ENCODE results near the gene DUSP28.
"Not testable (repeated sequence)": the region's sequence is repeated elsewhere in the genome, so short reads cannot be mapped to it uniquely, and the experiment has no call there.

DUSP28 gene

GRCh38 chr2:240514631-240515030, 45.5 kb upstream of the DUSP28 start:
- H3K4me3 ChIP-seq (replicated peaks; ENCODE audit: low read depth, low read length): no peak overlapping the region
- DNase-seq (ENCODE audit: low read depth): no peak
- TF ChIP-seq, protein P1, sequence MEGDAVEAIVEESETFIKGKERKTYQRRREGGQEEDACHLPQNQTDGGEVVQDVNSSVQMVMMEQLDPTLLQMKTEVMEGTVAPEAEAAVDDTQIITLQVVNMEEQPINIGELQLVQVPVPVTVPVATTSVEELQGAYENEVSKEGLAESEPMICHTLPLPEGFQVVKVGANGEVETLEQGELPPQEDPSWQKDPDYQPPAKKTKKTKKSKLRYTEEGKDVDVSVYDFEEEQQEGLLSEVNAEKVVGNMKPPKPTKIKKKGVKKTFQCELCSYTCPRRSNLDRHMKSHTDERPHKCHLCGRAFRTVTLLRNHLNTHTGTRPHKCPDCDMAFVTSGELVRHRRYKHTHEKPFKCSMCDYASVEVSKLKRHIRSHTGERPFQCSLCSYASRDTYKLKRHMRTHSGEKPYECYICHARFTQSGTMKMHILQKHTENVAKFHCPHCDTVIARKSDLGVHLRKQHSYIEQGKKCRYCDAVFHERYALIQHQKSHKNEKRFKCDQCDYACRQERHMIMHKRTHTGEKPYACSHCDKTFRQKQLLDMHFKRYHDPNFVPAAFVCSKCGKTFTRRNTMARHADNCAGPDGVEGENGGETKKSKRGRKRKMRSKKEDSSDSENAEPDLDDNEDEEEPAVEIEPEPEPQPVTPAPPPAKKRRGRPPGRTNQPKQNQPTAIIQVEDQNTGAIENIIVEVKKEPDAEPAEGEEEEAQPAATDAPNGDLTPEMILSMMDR (IDR thresholded peaks at IDR 0.05; ENCODE audit: low read length, missing control alignments): no peak

GRCh38 chr2:240517342-240517741, 42.8 kb upstream of the DUSP28 start:
- DNase-seq (ENCODE audit: low read depth): no peak
- no peak overlapping the region for H3K4me3 ChIP-seq (replicated peaks; ENCODE audit: low read depth, low read length)
- TF ChIP-seq, protein P1 (IDR thresholded peaks at IDR 0.05; ENCODE audit: low read length, missing control alignments): no peak

DNA sequence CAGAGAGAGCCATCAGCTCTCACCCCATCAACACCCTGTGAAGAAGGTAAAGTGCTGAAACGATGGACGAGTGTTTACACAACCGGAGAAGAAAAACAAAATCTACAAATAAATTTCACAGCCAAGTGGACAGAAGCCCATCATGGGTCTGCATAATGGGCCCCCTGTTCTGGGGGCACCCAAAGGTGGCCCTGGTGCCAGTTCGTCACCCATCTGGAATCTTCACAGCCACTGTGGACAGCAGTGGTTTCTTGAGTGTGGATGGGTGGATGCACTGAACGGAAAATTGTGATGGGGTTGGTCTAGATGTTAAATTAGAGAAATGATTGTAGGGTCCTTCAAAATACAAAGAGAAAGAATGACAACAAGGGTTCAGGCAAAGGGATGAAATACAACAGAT, 41.2 kb upstream of the DUSP28 start:
- DNase-seq (ENCODE audit: low read depth): no peak
- TF ChIP-seq, protein P1 (IDR thresholded peaks at IDR 0.05; ENCODE audit: low read length, missing control alignments): no peak
- no peak overlapping the region for H3K4me3 ChIP-seq (replicated peaks; ENCODE audit: low read depth, low read length)

DNA sequence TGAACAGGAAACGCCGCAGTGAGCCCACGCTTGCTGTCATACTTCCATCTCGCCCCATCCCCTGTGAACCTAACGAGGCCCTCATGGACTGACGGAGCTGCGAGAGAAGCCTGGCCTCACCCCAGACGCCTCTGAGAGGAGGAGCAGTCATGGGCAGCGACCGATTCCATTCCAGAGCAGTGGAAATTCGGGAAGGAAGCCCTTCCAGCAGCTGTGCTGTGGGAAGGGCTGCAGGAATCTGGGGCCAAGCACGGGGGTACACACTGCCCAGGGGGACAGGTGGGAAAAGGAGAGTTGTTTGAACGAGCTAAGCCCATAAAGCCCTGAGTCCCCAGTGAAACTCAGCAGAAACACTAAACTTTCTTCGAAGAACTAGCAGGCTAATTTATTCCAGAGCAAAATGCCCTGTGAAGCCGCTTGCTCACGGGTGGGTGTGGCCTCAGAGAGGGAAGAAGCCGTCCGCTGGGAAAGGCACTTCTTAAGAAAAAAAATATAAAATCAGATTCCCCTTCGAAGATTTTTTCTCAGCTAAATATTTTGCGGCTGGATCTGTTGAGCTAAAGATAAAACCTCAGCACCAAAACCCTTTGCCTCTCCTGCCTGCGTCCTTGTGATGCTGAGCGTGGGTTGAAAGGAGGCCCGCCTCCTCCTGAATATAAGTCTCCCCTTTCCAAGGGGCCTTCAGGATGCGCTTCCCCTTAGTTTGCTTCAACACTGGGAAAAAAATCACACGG, 40.6 kb upstream of the DUSP28 start:
- no peak overlapping the region for H3K4me3 ChIP-seq (replicated peaks; ENCODE audit: low read depth, low read length)
- peak; percentile 41 for DNase-seq (ENCODE audit: low read depth)

DNA sequence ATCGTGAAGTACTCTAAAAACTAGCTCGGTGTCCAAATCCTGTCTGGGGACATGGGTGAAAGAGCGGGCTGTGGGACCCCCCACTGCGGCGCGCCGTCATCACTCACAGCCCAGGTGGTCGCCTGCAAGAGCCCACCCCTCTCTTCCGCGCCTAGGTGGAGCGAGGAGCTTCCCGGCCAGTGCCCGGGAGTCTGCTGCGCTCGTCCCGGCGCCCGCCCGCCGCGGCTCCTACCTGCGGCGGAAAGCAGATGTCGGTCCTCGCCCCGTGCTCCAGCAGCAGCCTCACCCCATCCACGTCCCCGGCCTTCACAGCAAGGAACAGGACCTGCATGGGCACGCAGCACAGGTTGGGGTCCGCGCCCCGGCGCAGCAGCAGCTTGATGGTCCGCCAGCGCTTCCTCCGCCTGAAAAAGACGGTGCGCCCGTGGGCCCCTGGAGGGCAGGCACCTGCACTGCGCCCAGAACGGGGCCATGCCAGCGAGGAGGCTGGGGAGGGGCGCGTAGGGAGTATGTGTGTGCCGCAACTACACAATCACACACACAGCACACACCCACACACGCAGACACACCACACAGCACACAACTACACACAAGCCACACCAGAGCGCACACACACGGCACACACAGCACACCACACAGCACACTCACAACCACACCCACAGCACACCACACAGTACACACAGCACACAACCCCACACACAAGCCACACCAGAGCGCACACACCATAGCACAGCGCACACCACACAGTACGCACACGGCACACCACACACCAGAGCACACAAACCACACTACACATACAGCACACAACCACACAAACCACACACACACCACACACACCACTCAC, 39.8 kb upstream of the DUSP28 start:
- no peak overlapping the region for H3K4me3 ChIP-seq (replicated peaks; ENCODE audit: low read depth, low read length)
- TF ChIP-seq, protein P1 (IDR thresholded peaks at IDR 0.05; ENCODE audit: low read length, missing control alignments): no peak
- no peak for DNase-seq (ENCODE audit: low read depth)

More for the DNA sequence above, 40.6 kb upstream of the DUSP28 start:
- TF ChIP-seq, protein P1 (IDR thresholded peaks at IDR 0.05; ENCODE audit: low read length, missing control alignments): no peak

DNA sequence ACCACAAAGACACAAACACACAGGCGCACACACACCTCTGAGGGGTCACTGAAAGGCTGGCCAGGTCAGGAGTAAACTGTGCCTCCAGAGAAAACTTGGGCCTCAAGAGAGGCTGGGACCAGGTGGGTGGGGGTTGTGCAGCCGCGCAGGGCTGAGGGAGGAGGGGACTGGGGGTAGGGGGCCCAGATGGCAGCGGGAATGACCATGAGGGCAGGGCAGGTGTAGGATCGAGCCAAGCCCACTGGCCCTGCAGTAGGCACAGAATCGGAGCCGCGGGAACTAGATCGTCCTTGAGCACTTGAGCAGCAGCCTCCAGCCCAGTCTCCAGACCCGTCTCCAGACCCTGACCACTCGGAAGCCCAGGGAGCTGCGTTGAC, 39.2 kb upstream of the DUSP28 start:
- no peak for DNase-seq (ENCODE audit: low read depth)
- no peak overlapping the region for H3K4me3 ChIP-seq (replicated peaks; ENCODE audit: low read depth, low read length)
- TF ChIP-seq, protein P1 (IDR thresholded peaks at IDR 0.05; ENCODE audit: low read length, missing control alignments): no peak

DNA sequence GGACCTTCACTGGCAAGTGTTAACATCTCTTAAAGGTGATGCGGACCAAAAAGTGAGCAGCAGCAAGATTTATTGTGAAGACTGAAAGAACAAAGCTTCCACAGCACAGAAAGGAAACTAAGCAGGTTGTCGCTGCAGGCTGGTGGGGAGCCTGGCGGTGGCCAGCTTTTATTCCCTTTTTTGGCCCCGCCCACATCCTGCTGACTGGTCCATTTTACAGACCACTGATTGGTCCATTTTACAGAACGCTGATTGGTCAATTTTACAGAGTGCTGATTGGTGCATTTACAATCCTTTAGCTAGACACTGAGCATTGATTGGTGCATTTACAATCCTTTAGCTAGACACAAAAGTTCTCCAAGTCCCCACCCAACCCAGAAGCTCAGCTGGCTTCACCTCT, 38.3 kb upstream of the DUSP28 start:
- not testable (repeated sequence) for H3K4me3 ChIP-seq (replicated peaks; ENCODE audit: low read depth, low read length); DNase-seq (ENCODE audit: low read depth)
